Pulmonary artery endothelial cell (primary cell): Measurements from ENCODE around the gene BUB1B. TPM values are rescaled to one million over a fixed set of nuclear protein-coding genes. Genes with fewer than 3 reads are reported as not detected.

Source experiments
- DNase-seq: peaks from one replicate; pipeline ENCODE4 v3.0.0-alpha.2; 2011; ENCODE audit warnings: low read depth, low spot score
- total RNA-seq: library from RNA; depleted of rRNA; stranded (reverse); fragments of >200 nt; gene quantifications from 2 replicates; pipeline ENCODE4 v1.2.3, GENCODE V29; 2014

BUB1B gene
- total RNA-seq, 1 donor from 2014 or later = 26.8 TPM

GRCh38 chr15:40183636-40184463 is 23.0 kb downstream of the BUB1B start:
- DNase-seq = no peak

DNA sequence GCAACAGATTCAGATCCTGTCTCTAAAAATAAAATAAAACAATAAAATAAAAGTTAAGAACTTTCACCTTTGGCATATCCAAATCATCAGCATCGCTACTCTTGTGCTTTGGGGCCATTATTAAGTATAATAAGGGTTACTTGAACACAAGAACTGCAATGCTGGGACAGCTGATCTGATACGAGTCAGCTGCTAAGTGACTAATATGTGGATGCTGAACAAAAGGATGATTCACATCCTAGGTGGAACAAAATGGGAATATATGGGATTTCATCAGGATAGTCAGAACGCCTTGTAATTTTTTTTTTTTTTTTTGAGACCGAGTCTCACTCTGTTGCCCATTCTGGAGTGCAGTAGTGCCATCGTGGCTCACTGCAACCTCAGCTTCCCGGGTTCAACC is 29.7 kb downstream of the BUB1B start:
- peak; percentile 55 for DNase-seq

DNA sequence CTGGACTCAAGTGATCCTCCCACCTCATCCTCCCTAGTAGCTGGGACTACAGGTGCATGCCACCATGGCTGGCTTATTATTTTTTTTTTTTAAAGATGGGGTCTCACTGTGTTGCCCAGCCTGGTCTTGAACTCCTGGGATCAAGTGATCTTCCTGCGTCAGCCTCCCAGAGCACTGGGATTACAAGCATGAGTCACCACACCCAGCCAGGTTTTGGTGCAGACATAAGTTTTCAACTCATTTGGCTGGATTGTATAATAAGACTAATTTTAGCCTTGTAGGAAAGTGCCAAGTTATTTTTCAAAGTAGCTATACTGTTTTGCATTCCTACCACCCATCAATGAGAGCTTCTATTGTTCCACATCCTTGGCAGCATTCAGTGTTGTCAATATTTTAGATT is 32.1 kb downstream of the BUB1B start:
- DNase-seq = no peak

DNA sequence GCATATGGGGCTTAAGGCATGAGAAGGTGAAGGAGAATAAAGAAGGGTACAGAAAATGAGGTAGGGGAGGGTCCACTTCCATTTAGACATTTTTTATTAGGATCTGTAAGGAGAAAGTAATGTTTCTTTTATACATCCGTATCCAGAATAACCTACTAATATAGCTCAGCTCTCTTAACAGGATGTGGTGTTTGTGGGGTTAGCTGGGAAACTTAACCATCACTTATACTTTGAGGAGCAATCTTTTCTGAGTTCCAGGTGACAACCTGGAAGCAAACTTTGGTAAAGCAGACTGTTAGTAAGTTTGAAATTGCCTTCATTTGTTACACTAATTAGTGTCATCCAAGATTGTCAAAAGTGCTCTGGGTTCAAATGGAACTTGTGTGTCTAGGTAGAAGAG is 36.6 kb downstream of the BUB1B start:
- DNase-seq = no peak

DNA sequence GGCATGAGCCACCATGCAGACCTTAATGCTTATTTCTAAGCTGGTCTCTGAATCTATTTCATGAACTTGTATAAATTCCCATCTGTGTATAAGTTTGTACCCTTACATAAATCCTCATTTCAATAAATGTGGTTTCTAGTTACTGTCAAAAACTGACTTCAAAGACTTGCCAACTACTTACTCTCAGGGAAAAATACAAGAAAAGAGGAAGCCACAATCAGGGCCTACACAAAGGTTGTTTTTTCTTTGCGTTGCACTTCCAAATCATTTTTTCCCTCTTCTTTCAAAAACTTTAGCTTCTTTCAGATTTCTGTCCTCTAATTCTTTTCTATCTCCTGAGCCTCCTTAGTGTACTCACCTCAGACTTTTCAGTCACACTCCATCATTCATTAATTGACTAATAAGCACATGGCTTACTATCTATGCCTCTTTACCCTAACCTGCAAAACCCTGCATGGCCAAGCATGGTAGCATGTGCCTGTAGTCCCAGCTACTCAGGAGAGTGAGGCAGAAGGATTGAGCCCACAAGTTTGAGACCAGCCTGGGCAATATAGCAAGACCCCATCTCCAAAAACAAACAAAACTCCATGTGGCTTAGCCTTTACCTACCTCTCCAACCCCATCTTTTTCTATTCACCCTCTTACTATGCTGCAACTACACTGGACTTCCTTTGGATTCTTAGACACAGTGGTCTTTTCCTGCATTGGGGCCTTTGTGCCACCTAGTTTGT is 37.7 kb downstream of the BUB1B start:
- no peak for DNase-seq

DNA sequence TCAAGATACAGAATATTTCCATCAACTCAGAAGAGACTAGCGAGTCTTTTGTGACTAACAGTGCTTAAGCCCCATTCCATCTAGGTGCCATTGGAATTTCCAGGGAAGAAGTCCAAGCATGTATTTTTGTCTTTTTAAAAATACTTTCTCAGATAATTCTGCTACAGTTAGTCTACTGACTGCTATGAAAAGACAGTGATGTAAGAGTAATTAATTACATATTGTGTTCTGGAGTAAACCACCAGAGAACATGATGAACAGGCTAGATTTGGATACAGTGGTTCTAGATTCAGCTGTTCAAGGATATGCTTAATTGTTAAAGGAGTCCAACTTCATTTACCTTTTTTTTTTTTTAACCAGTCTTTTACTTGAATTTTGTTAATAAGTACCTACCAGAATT is 43.2 kb downstream of the BUB1B start:
- DNase-seq = no peak

- peak; percentile 32 for DNase-seq
Observed at GRCh38 chr15:40217166-40217824, 56.4 kb downstream of the BUB1B start.

DNA sequence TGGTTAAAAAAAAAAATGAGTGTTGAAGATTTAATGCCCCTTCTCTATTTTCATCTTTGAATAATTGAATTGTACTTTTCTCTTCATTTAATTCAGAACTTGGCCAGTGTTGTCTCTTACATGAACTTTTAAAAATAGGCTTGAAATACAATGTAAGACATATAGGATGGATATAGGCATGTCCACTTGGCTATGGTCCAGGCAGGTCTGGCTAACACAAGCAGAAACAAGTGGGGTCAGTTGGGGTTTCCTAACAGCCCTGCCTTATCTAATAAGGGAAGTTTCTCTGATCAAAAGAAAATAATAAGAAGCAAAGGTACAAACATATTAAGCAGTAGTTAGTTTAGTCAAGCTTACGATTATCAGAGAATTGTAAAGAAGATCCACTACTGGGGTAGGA is 58.9 kb downstream of the BUB1B start:
- peak; percentile 35 for DNase-seq

DNA sequence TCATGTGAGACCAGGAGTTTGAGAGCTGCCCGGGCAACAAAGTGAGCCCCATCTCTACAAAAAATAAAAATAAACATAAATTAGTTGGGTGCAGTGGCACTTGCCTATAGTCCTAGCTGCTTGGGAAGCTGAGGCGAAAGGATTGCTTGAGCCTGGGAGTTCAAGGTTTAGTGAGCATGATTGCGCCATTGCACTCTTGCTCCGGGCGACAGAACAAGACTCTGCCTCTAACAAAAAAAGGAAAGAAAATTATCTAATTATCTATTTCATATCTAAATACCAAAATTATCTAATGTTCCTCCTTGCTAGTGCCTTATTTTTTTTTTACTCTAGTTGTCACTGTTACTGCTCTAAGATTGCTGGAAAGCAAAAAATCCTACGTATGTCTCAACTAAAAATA is 61.3 kb downstream of the BUB1B start:
- DNase-seq = no peak

DNA sequence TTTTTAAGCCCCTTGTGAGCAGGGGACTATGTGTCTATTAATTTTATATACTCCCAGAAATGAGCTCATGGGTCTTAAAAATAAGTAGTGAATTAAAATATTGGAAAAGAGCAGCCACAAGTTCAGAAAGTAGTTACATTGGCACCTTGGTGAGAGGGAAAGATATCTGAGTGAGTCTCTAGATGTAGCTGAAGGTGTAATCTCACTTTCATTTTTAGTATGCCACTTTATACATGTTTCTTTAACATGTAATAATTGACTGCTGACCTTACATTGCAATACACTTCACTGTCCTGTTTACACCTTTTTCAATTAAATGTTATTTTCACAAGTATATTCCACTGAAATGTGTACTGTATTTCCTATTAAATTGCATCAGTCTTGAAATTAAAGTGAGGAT is 65.9 kb downstream of the BUB1B start:
- DNase-seq = no peak

- no peak for DNase-seq
Observed at GRCh38 chr15:40229316-40229715, 68.4 kb downstream of the BUB1B start.

DNA sequence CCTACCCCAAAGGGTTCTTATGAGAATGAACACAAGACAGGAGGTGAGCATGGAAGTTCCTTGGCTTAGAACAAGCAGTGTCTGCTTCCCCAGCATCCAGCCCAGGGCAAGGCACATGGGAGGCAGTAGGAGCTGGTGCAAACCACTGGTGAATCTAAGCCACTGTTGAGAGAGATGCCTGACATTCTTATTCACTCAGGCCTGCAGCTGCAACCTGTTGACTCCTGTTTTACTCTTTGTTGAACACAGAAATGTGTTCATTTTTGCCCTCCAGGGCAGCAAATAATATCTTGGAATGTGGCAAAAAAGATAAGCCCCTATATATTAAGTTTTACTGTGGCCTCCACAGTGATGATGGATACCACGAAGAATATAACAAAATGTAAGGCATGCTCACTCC is 69.1 kb downstream of the BUB1B start:
- no peak for DNase-seq

DNA sequence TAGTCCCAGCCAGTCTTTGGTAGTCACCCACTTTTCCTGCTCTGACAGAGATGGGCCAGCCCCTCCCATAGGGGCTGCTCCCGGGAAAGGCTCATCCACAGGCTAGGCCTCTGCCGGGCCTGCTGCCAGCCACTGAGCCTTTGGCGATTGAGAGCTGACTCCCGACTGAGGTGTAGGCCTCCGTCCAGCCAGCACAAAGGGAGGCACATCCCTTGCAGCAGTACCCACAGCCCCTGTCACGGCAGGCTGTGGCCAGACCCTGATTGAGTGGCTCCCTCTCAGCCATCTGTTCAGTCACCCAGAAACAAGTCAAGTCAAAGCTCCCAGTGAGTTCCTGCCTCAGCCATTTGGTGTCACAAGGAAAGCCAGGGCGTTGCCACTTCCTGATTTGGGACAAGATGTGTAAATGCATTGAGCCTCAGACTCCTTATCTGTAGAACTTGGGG is 71.8 kb downstream of the BUB1B start:
- no peak for DNase-seq

DNA sequence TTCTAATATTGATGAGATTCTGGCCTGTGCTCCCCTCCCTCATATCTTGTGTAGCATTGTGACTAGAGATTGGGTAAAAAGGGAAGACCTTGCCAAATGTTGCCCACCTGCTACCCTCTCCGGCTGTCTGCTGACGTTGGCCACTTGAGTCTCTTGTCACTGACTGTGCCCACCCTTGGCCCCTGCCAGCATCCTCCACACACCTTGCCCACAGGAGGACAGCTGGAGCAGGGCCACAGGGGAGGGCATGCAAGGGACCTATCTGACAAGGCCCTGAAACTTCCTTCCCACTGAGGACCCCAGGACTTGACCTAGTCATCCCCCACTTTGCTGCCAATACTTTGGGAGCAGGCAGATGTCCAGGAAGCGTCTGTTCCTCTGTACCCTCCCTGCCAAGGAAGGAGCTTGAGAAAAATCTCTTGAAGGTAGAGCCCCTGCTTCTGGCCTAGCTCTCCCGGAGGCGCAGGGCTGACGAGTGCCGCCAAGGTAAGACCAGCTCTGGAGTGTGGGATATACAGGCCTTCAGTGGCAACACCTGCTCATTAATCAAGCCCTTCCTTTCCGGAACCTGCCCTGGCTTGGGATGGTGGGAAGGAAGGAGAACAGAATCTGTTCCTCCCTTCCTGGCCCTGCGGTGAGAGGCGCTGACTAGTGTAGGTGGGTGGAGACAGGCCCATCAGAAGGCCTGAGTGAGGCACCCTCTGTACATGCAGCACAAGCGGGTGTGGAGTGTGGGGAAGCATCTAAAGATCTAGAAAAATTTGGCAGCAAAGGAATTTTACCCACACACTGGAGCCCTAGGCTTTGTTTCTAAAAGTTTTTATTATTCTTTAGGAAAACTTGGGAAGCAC is 73.1 kb downstream of the BUB1B start:
- DNase-seq = no peak

DNA sequence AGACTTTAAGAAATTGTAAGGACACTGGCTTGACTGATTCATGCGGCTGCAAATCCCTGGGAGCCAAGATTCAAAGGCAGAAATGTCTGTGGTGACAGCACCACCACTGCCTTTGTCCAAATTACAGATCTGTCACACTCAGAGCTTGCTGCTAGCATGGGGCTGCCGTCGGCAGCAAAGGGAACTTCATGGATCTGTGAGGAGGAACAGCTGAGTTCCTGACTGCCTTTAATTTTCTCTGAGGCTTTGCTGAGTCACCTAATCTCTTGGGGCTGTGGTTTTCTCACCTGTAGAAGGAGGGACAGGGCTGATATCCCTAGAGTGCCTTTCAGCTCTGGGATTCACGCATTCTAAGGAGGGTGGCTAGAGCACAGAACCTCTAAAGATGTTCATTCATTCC is 73.9 kb downstream of the BUB1B start:
- no peak for DNase-seq

DNA sequence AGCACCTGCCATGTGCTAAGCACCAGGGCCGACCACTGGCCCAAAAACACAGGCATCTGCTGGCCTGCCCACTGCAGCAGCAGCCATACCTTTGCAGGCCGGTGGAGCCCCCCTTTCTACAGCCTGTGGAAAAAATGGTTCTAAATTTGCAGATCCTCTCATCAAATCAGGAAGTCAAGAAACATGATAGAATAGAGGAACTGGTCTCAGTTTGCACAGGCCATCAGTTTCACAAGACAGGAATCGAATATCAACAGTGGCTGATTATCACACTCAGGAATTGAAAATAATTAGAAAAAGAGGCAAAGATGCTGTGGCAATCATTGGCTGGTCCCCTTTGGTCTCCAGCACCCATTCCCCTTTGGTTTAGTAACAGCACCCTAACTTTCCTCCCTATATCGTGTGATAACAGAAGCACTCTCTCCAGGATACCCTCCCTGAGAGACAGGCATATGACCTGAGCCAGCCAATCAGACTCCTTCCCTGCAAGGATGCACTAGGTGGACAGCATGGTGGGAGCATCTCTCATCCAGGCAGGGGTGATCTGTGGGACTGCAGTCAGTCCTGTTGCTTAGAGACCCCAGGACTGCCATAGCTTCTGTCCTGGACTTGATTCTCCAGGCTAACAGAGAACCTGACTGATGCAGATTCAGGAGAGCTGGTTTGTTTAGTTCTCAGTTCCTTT is 74.5 kb downstream of the BUB1B start:
- DNase-seq = no peak

GRCh38 chr15:40238532-40239403 is 77.9 kb downstream of the BUB1B start, which contains the start of gene PAK6:
Gene PAK6 (plus strand): TSS chr15:40239063. CDS start chr15:40264786, 25,723 bp downstream.
- no peak for DNase-seq

- no peak for DNase-seq
Observed at GRCh38 chr15:40239404-40239692, 78.5 kb downstream of the BUB1B start.

DNA sequence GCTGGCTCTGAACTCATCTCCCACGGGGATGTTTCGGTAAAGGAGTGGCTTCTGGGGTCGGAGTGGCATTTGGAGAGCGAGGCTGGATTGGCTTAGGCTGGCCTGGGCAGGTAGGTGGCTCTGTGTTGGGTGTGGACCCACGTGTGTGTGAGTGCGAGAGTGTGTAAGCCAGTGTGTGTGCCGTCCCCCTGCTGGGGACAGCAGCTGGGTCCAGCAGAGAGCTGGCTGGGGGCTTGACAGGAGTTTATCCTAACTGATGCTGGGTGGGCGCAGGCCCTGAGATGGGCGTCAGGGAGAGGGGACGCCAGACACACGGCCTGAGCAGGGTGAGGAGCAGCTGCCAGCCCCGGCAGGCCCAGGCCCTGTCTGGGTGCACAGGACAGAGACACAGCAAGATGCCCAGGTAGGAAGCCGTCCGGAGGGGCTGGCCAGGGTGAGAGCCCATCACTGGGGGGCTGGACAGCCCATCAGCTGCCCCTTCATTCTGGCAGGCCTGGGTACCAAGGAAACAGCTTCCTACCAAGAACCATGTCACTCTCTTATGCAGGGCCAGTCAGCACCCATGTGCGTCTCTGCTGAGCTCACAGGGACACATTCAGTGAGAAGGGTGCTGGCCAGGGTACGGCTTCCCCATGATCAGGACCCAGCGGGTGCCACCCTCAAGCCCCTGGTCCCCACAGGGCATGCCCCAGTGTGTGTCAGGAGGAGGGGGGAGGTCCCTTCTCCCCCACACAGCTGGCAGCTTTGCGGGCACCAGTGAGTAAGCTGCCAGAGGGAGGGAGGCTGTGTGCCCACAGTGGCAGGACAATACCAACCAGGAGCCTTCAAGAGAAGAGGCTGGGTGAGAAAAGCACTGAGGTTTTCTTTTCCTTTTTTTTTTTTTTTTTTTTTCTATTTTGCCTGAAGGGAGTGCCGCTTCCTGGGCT is 79.1 kb downstream of the BUB1B start:
- DNase-seq = no peak
